HG03575 (cell line): Measurements from ENCODE around the gene RASD2.

ENCODE experiments used
- ATAC-seq: cut with Tn5 transposase; IDR thresholded peaks from one replicate; pipeline ENCODE4 v1.9.1; 2021; ENCODE audit not compliant: unreplicated experiment, insufficient number of reproducible peaks, low FRiP score; ENCODE audit errors: extremely low read depth

The RASD2 gene

DNA sequence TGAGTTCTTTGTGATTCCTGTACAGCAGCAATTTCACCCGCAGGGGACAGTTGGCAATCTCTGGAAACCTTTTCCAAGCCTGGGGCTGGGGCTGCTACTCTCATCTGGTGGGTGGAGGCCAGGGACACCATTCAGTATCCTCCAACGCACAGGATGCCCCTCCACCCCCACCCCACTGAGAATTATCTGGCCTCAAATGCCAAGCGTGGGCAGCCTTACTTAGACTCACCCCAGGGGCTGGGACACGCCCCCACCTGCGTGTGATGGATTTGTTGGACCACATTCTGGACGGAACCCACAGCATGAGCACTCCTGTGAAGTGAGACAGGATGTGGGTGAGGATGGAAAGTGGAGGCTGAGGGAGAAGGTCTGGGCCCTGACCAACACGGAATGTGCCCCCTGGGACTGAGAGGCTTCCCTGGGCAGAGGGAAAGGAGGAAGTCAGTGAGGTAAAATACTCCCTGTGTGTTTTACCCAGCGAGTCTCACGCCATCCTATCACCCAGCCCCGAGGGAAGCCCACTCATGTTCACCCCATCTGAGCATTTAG is 13.7 kb downstream of the RASD2 start:
- ATAC-seq: no peak

DNA sequence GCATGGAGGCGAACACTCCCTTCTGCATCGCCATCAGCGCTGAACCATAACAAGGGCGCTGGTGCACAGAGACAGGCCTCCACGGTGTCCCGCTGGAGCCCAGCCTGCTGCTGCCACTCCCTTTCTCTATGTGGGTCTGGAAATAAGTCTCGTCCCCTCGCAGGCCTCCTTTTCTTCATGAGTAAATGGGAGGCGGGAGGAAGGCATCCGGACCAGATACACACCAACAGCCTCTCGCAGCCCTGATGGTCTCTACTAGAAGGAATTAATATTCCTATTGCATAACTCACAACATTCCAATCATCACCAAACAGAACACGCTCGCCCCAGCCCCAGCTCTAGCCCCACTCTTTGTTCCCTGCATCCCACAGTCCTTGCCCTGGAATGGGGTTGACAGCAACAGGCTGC is 14.9 kb downstream of the RASD2 start:
- ATAC-seq: no peak

GRCh38 chr22:35555946-35556547 is 15.4 kb downstream of the RASD2 start:
- no peak for ATAC-seq

GRCh38 chr22:35556666-35557065 is 16.0 kb downstream of the RASD2 start:
- ATAC-seq: no peak

DNA sequence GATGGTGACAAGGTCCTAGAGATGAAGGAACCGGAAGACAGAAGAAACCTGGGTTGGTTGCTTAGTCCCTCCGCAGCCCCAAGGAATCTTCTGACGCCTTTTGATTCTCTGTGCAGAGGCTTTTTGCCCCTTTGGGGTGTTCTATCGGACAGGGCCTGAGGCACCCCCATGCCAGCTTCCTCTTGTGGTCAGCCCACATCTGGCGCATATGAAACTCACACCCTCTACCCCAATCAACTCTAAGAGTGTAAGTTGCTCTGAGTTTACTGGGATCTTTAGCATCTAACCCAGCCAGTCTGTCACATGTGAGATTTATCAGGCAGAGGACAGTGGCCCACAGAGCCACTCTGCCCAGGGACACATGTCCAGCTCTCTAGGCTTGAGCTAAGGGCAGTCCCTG is 17.4 kb downstream of the RASD2 start:
- ATAC-seq: no peak

- ATAC-seq: no peak
Measured at GRCh38 chr22:35558719-35559118, 18.1 kb downstream of the RASD2 start.

DNA sequence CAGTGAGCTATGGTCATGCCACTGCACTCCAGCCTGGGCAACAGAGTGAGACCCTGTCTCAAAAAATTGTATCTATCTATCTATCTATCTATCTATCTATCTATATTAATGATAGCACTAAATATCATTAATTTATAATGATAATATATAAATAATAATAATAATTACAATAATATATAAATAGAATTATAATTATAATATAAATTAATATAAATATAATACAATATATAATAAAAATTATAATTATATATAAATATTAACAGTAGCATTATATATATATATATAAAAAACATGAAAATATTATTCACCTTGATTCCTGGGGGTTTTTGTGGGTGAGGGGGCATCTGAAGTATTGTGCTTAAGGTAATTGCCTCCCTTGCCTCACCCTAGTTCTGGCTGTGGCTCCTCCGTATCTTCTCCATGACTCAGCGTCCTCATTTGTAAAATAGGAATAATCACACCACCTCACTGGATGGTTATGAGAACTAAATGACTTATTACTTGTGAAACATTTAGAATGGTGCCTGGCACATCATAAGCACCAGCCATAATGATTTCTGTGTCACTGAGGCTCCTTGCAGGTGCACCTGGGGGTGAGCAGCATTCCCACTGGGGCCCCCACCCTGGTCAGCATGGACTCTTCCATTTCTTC is 18.8 kb downstream of the RASD2 start:
- ATAC-seq: no peak

DNA sequence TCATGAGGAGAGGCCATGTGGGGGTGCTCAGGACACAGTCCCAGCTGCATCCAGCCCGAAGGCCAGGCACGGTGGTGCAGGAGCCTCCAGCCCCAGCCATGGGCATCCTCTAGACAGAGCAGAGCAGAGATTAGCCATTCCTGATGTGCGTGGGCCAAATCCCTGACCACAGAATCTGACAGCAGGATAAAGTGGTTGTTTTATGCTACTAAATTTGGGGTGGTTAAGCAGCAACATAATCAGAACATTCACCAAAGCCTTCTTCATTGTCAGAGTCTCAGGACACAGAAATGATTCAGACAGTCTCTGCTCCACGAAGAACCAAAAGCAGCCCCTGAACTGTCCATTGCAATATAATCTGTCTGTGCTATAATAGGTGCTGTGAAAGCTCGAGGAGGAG is 19.7 kb downstream of the RASD2 start:
- ATAC-seq: no peak

DNA sequence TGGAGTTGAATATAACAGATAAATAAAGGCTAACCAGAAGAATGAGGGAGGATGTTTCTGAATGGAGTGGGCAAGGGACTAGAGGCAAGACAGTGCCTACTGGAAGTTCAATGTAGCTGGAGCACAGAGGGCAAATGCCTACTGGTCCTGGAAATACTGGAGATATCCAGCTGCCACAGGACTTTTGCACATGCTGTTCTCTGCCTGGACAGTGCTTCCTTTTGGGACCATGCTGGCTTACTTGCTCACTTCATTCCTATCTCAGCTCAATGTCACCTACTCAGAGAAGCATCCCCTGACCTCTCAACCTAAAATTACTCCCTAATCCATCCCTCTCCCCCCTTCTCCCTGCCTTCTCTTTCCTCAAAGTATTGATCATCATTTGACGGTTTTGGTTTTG is 20.2 kb downstream of the RASD2 start:
- no peak for ATAC-seq

DNA sequence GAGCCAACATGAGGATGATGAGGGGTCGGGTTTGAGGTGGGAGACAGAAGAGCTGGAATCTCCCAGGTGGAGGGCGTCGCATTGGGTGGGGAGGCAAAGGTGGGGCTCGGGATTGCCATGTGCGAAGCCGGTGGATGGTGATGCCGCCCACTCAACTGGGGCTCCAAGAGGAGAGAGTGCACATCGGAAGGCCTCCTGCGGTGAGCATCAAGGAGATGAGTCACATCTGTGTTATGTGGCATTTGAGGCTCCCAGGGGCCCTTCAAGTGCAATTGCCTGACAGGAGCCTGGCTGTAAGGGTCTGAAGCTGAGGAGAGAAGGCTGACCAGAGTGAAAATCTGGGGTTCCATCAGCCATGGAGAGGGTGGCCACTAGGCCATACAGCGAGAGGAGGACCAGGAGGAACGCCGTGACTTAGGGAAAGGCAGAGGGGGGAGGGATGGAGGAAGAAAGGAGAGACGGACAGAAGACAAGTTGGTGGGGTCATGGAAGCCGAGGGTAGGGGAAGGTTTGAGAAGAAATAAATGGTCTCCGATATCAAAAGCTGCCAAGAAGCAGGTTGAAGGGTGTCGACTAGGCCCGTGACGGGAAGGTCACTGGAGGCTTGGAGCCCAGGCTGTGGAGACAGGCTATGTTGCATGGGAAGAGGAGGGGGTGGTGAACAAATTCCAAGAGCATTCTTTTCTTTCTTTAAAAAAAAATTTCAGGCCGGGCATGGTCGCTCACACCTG is 21.3 kb downstream of the RASD2 start:
- no peak for ATAC-seq

DNA sequence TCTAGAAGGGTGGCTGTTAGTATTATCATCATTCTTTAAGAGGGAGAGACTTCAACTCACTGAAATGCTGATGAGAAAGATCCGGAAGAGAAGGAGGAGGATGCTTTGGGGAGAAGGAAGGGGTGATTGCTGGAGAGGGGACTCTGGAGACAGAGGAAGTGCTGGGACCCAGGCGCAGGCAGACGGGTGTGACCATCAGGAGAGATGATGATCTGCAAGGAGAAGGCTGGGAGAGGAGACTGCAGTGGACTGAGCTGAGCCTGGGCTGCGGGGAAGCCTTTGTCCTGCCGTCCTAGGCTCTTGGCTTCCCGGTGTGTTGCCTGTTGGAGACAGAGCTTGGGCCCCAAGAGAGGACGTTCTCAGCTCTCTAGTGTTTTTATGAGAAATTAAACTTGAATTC is 22.6 kb downstream of the RASD2 start:
- no peak for ATAC-seq

- no peak for ATAC-seq
Measured at GRCh38 chr22:35564975-35565867, 24.6 kb downstream of the RASD2 start.

GRCh38 chr22:35567351-35568141 is 26.9 kb downstream of the RASD2 start:
- ATAC-seq: no peak

DNA sequence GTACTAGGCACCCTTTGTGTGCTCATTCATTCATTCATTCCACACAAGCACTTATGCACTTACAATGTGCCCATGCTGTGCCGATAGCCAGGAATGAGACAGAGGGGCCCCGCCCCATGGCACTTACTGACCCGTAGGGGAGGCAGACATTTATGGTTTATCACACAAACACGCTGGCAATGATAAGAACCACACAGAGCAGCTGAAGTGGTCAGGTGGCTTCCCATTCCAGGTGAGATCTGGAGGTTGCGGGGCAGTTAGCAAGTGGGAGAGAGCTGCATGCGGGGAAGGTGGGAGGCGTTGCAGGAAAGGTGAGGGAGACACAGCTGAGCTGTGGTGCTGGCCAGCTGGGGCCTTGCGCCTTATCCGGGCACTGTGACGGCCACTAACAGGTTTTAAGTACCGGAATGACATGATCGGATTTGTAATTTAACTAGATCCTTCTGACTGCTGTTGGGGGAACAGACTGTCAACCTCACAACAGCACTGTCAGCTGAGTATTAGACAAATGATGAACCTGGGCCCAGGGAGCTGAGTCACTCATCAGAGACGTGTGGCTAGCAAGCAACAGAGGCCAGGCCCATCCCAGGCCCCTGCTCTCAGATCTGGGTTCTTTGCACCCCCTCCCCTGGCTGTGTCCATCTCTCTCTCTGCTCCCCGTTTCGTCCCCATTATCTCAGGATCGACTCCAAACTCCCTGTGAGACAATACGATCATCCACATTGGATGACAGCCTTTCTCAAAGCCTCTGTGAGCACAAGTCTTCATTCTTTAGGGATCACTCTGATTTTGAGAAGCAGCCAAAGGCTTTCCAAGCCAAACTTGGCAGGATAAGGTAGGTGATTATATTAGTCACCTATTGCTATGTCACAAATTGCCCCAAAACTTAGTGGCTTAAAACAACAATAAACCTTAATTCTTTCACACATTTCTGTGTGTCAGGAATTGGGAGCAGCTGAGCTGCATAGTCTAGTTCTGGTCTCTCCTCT is 28.4 kb downstream of the RASD2 start:
- no peak for ATAC-seq

DNA sequence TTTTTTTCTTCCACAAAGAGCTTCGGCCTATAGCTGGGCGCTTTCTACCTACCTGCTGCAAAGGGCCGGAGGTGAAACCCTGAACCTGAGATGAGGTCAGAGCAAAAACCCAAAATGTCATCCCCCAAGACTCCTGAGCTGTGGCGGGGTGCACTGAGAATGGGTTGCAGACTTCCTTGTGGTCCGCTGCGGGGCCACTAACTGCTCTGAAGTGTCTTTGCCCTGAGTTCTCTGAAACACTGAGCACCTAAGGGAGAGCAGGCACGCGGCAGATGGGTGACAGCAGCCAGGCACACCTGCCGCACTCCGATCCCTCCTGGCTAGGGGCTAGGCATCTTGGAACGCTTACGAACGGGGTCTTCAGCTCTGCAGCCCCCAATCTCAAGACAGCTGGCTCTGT is 29.3 kb downstream of the RASD2 start:
- ATAC-seq: no peak

GRCh38 chr22:35570686-35571194 is 30.1 kb downstream of the RASD2 start:
- ATAC-seq: no peak

DNA sequence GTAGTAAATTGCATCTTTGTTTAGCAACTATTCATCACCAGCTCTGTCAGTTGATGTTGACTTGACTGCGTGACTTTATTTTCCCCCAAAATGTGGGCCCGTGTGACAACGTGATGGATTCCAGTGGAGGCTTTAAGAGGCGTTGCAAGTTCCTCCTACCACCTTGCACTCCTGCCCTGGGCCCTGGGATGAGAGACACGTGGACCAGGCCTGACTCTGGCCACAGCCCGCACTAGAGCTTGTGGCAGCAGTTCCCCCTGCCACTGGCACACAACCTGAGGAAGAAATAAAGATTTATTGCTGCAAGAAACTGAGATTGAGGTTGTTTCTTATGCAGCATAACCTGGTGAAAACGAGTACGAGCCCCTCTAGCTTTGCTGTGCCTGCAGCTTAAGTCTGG is 31.9 kb downstream of the RASD2 start:
- no peak for ATAC-seq
